SK-N-SH treated with all-trans-retinoic acid at 6 μM for 48 hours (cell line): ENCODE data around the gene RPRD2.

Experiments
- ARNTL ChIP-seq: fragments of 450-650 bp; formaldehyde crosslinking; IDR thresholded peaks from 2 replicates; pipeline ENCODE4 v1.5.0; 2020; ENCODE audit warnings: low read depth, mild to moderate bottlenecking, moderate library complexity, borderline replicate concordance
- ESRRG ChIP-seq: fragments of 250-450 bp; sonication (Bioruptor Pico); IDR thresholded peaks from 2 replicates; pipeline ENCODE4 v1.6.1; 2021; ENCODE audit warnings: mild to moderate bottlenecking
- PPARA ChIP-seq: fragments of 250-450 bp; sonication (Bioruptor Pico); IDR thresholded peaks from 2 replicates; pipeline ENCODE4 v1.5.0; 2020; ENCODE audit warnings: mild to moderate bottlenecking, borderline replicate concordance

DNA sequence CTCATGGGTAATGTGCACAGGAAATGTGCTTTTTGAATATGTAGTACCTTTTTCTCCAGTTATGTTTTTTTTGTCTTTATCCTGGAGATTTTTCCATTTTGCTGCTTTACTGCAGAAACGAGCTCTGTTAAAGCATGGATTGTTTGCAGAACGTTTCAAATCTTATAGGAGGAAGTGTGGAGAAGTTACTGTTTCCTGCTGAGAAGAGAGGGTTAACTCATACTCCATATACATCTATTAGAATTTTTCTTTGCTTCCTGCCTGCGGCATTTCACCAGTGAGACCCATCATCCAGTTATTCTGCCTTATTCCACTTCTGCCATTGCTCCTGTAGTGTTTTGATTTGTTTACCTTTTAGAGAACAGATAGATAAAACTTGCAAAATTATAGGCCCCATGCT, 2.0 kb downstream of the RPRD2 start:
- TF ChIP-seq PPARA (no peak), ARNTL (CRISPR knock-in tag) (no peak), ESRRG (CRISPR knock-in tag) (no peak)
